Measurements from ENCODE around the gene MED26.
"Not testable (repeated sequence)": the region's sequence is repeated elsewhere in the genome, so short reads cannot be mapped to it uniquely, and the experiment has no call there.

DNA sequence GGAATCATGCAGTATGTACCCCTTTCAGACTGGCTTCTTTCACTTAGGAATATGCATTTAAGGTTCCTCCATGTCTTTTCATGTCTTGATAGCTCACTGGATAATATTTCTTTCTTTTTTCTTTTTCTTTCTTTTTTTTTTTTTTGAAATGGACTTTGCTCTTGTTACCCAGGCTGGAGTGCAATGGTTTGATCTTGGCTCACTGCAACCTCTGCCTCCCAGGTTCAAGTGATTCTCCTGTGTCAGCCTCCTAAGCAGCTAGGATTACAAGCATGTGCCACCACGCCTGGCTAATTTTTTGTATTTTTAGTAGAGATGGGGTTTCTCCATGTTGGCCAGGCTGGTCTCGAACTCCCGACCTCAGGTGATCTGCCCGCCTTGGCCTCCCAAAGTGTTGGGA lies 40.7 kb upstream of the MED26 start:
- TF ChIP-seq, protein P1, sequence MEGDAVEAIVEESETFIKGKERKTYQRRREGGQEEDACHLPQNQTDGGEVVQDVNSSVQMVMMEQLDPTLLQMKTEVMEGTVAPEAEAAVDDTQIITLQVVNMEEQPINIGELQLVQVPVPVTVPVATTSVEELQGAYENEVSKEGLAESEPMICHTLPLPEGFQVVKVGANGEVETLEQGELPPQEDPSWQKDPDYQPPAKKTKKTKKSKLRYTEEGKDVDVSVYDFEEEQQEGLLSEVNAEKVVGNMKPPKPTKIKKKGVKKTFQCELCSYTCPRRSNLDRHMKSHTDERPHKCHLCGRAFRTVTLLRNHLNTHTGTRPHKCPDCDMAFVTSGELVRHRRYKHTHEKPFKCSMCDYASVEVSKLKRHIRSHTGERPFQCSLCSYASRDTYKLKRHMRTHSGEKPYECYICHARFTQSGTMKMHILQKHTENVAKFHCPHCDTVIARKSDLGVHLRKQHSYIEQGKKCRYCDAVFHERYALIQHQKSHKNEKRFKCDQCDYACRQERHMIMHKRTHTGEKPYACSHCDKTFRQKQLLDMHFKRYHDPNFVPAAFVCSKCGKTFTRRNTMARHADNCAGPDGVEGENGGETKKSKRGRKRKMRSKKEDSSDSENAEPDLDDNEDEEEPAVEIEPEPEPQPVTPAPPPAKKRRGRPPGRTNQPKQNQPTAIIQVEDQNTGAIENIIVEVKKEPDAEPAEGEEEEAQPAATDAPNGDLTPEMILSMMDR (conservative IDR thresholded peaks at IDR 0.05; ENCODE audit: low read depth, low read length), result not testable (repeated sequence)
- TF ChIP-seq EZH2 (IDR thresholded peaks at IDR 0.05; ENCODE audit: borderline replicate concordance, low read depth, low read length, poor library complexity, severe bottlenecking), result not testable (repeated sequence)

Data from A673 (cell line).